Activated CD4-positive, alpha-beta T cell treated with anti-CD3 and anti-CD28 coated beads for 36 hours (primary cell): ENCODE results near the gene METTL22. TPM values are rescaled to one million over a fixed set of nuclear protein-coding genes. Genes with fewer than 3 reads are reported as not detected.

Source experiments
- total RNA-seq, 2 experiments: library from RNA; stranded (reverse); gene quantifications; one replicate each; pipeline ENCODE4 v1.2.3, GENCODE V29; 2021

Gene METTL22
- total RNA-seq, 2 experiments from 2014 or later = 32.3 to 45.8 TPM

Other genes starting within 250 kb of the METTL22 start
- gene TMEM114, start 31.2 kb upstream of the METTL22 start, total RNA-seq = not detected
- 1 to 10 TPM; 5.4 to 6.0 TPM for gene ABAT, start 52.9 kb downstream of the METTL22 start, total RNA-seq
- gene TMEM186, start 175.9 kb downstream of the METTL22 start, total RNA-seq = 10 to 100 TPM in 1 of 2 experiments, 1 to 10 TPM in 1; 9.4 to 14.5 TPM
- gene PMM2, start 176.1 kb downstream of the METTL22 start, total RNA-seq = 10 to 100 TPM; 38.3 to 39.0 TPM
- 10 to 100 TPM; 49.4 to 64.5 TPM for gene CARHSP1, start 247.3 kb downstream of the METTL22 start, total RNA-seq